ENCODE measurements around the gene AGTPBP1. TPM values are rescaled to one million over a fixed set of nuclear protein-coding genes. Genes with fewer than 3 reads are reported as not detected.

The AGTPBP1 gene
- total RNA-seq, 1 experiment from 2014 or later: 54.7 TPM

DNA sequence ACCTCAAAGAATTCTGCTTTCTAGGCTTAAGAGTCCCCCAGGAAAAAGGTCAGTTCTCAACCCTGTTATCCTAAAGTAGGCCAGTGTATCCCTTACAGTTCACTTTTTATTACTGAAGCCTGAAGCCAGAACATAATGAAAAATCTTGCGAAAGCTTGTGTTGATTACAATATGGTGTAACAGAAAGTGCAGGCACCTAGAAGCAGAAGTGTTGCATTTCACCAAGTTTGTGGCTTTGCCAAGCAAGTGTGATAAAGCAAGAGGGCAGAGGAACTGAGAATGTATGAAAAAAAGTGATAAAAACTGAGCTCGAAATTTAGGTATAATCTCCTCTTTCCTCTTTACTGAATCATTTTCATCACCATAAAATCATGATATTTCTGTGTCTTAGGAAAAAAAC, 26.2 kb downstream of the AGTPBP1 start:
- H3K27me3 Mint-ChIP-seq (ENCODE audit: low read depth): no peaks in the 10 kb centered on the region
- ChIA-PET POLR2A (no interaction called here), CTCF (interaction anchor here (0.9 to 1.1 kb wide), 2 partner anchors 17 to 28 kb away, joined by 3 to 7 read pairs; no protein-coding TSS in a partner anchor)
- DNase-seq (ENCODE audit: low spot score): no peak
- ATAC-seq: no peak
- H3K27ac Mint-ChIP-seq: 0 out of 2 replicates have a peak overlapping the region, but pooled peaks have one; percentile 21
- H3K4me1 Mint-ChIP-seq: peaks cover 9% of the 10 kb centered on the region
- H3K4me3 Mint-ChIP-seq: no peak overlapping the region
- H3K9me3 Mint-ChIP-seq: peaks cover 16% of the 10 kb centered on the region
- peaks cover 17% of the 10 kb centered on the region for H3K36me3 Mint-ChIP-seq
- no peak for TF ChIP-seq KAT7 (CRISPR knock-in tag; IDR thresholded peaks at IDR 0.05; ENCODE audit: borderline replicate concordance)
- TF ChIP-seq, protein P1, sequence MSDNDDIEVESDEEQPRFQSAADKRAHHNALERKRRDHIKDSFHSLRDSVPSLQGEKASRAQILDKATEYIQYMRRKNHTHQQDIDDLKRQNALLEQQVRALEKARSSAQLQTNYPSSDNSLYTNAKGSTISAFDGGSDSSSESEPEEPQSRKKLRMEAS (CRISPR knock-in tag; IDR thresholded peaks at IDR 0.05): no peak
- no peak for TF ChIP-seq SP1 (CRISPR knock-in tag; conservative IDR thresholded peaks at IDR 0.05)
- TF ChIP-seq ZBTB21 (CRISPR knock-in tag; IDR thresholded peaks at IDR 0.05; ENCODE audit: borderline replicate concordance): no peak
- TF ChIP-seq ZNF281 (CRISPR knock-in tag; IDR thresholded peaks at IDR 0.05): no peak
- no peak for TF ChIP-seq CREB1 (CRISPR knock-in tag; IDR thresholded peaks at IDR 0.05)
- TF ChIP-seq, protein P2, sequence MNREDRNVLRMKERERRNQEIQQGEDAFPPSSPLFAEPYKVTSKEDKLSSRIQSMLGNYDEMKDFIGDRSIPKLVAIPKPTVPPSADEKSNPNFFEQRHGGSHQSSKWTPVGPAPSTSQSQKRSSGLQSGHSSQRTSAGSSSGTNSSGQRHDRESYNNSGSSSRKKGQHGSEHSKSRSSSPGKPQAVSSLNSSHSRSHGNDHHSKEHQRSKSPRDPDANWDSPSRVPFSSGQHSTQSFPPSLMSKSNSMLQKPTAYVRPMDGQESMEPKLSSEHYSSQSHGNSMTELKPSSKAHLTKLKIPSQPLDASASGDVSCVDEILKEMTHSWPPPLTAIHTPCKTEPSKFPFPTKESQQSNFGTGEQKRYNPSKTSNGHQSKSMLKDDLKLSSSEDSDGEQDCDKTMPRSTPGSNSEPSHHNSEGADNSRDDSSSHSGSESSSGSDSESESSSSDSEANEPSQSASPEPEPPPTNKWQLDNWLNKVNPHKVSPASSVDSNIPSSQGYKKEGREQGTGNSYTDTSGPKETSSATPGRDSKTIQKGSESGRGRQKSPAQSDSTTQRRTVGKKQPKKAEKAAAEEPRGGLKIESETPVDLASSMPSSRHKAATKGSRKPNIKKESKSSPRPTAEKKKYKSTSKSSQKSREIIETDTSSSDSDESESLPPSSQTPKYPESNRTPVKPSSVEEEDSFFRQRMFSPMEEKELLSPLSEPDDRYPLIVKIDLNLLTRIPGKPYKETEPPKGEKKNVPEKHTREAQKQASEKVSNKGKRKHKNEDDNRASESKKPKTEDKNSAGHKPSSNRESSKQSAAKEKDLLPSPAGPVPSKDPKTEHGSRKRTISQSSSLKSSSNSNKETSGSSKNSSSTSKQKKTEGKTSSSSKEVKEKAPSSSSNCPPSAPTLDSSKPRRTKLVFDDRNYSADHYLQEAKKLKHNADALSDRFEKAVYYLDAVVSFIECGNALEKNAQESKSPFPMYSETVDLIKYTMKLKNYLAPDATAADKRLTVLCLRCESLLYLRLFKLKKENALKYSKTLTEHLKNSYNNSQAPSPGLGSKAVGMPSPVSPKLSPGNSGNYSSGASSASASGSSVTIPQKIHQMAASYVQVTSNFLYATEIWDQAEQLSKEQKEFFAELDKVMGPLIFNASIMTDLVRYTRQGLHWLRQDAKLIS (CRISPR knock-in tag; IDR thresholded peaks at IDR 0.05; ENCODE audit: borderline replicate concordance): no peak
- no peak for TF ChIP-seq ETV6 (CRISPR knock-in tag; IDR thresholded peaks at IDR 0.05)
- no peak for TF ChIP-seq OVOL2 (CRISPR knock-in tag; IDR thresholded peaks at IDR 0.05; ENCODE audit: borderline replicate concordance)
- TF ChIP-seq, protein P3, sequence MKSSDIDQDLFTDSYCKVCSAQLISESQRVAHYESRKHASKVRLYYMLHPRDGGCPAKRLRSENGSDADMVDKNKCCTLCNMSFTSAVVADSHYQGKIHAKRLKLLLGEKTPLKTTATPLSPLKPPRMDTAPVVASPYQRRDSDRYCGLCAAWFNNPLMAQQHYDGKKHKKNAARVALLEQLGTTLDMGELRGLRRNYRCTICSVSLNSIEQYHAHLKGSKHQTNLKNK (CRISPR knock-in tag; IDR thresholded peaks at IDR 0.05): no peak
- no peak for TF ChIP-seq HMGXB4 (CRISPR knock-in tag; IDR thresholded peaks at IDR 0.05)
- no peak for TF ChIP-seq E2F5 (CRISPR knock-in tag; IDR thresholded peaks at IDR 0.05)
- TF ChIP-seq, protein P4, sequence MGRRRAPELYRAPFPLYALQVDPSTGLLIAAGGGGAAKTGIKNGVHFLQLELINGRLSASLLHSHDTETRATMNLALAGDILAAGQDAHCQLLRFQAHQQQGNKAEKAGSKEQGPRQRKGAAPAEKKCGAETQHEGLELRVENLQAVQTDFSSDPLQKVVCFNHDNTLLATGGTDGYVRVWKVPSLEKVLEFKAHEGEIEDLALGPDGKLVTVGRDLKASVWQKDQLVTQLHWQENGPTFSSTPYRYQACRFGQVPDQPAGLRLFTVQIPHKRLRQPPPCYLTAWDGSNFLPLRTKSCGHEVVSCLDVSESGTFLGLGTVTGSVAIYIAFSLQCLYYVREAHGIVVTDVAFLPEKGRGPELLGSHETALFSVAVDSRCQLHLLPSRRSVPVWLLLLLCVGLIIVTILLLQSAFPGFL (CRISPR knock-in tag; IDR thresholded peaks at IDR 0.05; ENCODE audit: borderline replicate concordance): no peak
- TF ChIP-seq, protein P5, sequence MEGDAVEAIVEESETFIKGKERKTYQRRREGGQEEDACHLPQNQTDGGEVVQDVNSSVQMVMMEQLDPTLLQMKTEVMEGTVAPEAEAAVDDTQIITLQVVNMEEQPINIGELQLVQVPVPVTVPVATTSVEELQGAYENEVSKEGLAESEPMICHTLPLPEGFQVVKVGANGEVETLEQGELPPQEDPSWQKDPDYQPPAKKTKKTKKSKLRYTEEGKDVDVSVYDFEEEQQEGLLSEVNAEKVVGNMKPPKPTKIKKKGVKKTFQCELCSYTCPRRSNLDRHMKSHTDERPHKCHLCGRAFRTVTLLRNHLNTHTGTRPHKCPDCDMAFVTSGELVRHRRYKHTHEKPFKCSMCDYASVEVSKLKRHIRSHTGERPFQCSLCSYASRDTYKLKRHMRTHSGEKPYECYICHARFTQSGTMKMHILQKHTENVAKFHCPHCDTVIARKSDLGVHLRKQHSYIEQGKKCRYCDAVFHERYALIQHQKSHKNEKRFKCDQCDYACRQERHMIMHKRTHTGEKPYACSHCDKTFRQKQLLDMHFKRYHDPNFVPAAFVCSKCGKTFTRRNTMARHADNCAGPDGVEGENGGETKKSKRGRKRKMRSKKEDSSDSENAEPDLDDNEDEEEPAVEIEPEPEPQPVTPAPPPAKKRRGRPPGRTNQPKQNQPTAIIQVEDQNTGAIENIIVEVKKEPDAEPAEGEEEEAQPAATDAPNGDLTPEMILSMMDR (IDR thresholded peaks at IDR 0.05): no peak
- TF ChIP-seq, protein P6, sequence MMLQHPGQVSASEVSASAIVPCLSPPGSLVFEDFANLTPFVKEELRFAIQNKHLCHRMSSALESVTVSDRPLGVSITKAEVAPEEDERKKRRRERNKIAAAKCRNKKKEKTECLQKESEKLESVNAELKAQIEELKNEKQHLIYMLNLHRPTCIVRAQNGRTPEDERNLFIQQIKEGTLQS (CRISPR knock-in tag; conservative IDR thresholded peaks at IDR 0.05): no peak
- no peak for TF ChIP-seq CBFB (CRISPR knock-in tag; IDR thresholded peaks at IDR 0.05; ENCODE audit: low read depth)
- no peak for TF ChIP-seq ARID4B (CRISPR knock-in tag; IDR thresholded peaks at IDR 0.05; ENCODE audit: borderline replicate concordance)
